Kidney capillary endothelial cell (primary cell): ENCODE measurements around the gene CDK5RAP1.

Source experiments
- DNase-seq: peaks from one replicate; pipeline ENCODE4 v3.0.0-alpha.2; 2018; ENCODE audit warnings: low spot score

CDK5RAP1 gene

DNA sequence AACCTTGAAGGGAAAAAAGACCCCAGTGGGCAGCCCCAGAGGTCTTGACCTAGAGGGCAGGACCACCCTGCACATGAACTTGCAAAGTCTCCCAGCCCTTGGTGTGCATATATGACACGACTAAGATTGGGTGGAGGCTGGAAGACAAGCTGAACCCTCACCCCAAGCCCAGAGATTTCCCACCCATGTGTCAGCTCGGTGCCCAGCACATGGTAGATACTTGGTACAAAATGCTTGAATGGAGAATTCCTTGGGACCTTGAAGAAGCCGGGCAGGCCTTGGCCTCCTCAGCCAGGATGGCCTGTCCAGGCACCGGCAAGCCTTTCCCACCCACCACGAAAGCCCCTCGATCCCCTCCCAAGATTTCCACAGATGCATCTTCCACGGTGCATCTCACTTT lies 67.7 kb downstream of the CDK5RAP1 start:
- DNase-seq: no peak

DNA sequence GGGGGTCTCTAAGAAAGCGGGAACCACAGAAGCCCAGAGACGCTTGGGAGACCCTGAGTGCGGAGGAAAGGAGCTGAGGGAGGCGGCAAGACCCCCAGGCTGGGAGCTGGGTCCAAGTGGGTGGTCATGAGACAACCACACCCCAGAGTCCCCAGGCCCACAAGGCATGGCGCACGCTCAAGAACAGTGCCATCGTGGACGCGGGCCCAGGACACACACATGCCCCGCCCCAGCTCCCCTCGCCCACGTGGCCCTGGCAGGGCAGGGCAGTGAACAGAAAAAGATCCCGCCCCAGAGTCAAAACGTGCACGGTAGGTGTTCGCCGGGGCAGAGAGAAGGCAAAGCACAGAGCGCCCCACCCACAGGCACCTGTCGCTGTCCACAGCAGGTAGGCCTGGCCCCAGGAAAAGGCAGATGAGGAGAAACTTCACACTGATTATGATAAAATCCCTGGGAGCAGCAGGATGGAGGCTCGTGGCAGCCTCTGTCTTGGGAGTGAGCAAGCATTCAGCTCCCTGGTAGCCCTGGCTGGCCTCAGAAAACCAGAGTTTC lies 68.3 kb downstream of the CDK5RAP1 start:
- DNase-seq: no peak

DNA sequence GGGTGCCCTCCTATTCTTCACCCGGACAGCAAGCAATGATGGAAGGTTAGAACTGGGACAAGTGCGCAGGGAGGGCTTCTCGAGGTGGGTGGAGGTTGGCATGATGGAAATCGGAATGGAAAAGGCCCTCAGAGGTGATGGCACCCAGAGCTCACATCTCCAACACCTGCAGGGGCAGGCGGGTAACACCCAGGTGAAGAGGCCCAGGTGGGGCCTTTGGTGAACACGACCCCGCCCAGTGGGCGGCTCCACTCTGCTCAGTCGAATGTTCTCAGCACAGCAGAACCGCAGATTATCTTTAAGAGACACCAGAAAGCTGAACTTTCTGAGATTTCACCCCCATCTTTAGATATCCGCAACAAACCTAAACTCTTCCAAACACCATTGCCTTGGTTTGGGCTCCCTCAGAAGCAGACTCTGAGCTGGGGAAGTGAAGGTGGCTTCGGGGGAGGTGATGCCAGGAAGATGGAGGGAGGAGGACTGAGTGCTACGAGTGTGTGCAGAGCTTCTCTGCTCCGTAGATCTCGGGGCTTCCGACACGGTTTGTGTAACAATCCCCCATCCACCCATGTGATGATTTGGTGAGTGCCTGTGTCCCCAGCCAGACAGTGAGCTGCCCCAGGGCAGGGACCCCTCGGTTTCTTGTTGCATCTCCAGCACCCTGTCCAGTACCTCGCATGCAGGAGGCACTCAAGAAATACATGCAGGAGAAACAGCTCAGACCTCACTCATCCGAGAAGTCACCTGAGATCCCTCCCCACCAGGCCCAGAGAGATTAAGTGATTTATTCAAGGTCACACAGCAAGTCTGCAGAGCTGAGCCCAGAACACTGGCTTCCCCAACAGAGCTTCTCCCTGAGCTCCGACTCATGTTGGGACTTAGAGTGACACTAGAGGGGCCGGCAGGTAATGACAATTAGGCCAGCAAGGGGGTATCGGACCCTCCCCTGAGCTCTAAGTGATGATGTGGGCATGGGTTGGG lies 72.9 kb downstream of the CDK5RAP1 start:
- no peak for DNase-seq

DNA sequence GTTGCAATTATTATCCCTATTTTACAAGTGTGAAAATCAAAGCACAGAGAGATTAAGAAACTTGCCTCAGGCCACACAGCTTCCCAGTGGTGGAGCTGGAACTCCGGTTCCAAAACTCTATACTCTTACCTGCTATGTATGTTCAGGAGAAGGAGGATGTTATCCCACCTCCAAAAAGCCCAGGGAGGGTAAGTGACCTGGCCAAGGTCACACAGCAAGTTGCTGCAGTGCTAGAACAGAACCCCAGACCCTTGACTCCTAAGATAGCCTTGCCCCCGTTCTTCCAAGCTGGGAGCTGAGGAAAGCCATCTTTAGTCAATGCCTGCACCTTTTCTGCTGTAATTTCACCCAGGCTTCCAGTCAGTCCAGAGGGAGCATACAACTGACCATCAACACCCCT lies 76.0 kb downstream of the CDK5RAP1 start:
- DNase-seq: no peak

DNA sequence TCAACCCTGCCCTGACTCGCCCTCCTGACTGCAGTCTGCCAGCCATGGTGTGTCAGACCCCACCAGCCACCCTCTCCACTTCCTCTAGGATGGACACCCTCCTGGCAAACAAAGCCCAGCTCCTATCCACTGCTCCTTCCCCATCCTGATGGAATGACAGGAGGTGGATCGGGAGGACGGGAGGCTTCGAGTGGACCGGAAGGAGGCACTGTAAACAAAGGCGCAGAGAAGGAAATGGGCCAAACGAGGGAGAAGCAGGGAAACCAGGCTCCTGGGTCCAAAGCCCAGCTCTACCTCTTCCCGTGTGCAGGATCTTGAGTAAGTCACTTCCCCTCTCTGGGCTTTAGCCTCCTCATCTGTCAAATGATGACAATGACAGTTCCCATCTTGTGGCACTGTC lies 78.1 kb downstream of the CDK5RAP1 start:
- DNase-seq: no peak

DNA sequence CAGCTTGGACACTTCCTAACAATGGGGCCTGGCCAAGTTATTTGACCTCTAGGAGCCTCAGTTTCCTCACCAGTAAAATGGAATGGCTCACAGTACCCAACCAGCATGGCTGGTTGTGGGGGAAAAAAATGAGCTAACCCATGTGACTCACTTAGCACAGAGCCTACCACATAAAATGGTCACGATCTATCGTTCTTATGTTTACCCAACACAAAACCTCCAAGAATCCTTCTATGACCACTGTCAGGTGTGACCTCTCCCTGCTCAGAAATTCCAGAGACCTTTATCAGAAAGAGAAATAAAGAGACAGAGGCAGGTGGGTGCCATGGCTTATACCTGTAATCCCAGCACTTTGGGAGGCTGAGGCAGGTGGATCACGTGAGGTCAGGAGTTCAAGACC lies 78.9 kb downstream of the CDK5RAP1 start:
- DNase-seq: no peak

DNA sequence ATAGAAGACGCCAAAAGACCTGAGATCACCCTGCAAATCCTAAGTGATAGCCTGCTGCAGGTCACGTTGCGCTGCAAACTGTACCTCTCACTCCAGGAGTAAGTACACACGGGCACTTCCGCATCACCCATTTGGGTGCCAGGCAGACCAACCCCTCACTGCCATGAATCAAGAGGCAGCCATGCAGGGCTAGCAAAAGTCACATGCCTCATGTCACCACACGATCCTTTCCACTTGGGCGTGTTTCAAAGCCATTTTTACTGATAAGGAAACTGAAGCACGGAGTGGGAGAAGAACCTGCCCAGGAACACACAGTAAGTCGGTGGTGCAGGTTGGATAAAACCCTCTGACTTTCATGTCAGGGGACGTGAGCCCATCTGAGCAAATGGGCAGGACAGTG lies 81.3 kb downstream of the CDK5RAP1 start:
- no peak for DNase-seq

DNA sequence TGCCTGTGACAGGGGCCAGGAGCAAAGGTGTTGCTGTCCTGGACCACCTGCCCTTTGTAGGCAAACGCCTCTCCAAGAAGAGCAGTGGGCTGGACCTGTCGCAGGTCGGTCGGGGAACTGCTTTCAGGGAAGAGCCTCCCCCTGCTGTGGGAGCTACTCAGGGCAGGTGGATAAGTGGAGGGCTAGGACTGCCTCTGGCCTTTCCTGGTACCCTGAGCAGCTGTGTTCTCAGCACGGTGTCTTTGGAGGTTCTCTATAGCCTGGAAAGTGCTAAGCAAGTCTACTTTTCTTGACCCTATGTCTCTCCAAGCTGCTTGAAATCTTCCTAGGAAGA lies 83.3 kb downstream of the CDK5RAP1 start:
- DNase-seq: no peak

DNA sequence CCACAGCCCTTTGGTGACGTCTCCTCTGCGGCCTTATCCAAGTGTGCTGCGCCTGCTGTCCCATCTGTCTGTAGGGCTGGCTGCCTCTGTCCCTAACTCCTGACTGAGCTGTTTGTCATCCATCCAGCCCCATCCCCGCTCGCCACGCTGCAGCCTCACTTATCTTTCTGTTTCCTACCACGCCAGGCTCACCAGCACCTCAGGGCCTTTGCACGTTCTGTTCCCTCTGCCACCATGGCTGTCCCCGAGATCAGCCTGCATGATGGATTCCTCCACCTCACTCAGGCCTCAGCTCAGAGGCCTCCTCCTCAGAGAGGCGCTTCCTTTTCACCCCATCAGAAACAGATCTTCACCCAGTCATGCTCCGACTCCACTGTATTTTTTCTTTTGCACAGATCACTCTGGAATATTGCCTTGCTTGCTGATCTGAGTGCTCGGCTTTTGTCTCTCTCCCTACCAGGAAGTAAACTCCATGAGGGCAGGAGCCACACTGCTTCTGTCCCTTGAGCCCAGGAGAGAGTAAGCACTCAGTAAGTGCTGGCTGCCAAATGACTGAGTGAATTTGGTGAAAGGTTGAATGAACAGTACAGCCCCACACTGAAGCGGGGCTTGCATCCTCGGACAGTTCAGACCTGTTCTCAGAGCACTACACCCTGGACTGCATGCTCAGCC lies 83.8 kb downstream of the CDK5RAP1 start:
- no peak for DNase-seq

DNA sequence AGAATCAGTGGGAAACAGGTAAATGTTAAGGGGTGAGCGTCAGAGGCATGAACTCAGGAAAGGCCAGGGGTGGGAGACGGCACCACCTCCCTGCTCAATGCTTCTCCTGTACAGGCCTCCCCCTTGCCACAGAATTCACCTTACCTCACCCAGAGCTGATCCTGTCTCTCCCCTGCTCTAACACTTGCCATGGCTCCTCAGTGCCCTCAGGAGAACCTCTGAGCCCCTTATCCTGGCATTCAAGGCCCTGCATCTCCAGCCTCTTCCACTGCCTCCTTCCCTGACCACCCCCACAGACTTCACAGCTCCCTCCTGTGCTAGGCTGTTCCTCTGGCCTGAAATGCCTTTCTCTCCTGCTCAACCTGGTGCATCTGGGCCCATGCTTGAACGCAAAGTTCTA lies 84.4 kb downstream of the CDK5RAP1 start:
- DNase-seq: no peak

DNA sequence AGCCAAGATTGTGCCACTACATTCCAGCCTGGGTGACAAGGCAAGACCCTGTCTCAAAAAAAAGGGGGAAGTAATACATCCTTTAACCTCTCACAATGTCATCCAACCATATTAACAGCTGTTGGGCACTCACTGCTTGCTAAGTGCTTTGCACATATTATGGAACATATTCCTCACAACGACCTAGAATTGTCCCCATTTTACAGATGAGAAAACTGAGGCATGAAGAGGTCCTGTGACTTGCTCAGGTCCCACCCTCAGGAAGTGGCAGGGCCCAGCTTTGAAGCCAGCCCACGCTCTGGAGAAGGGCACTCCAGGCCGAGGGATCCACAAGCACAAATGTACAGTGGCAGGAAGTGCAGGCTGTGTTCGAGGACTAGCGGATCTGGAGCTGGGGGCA lies 85.0 kb downstream of the CDK5RAP1 start:
- no peak for DNase-seq

DNA sequence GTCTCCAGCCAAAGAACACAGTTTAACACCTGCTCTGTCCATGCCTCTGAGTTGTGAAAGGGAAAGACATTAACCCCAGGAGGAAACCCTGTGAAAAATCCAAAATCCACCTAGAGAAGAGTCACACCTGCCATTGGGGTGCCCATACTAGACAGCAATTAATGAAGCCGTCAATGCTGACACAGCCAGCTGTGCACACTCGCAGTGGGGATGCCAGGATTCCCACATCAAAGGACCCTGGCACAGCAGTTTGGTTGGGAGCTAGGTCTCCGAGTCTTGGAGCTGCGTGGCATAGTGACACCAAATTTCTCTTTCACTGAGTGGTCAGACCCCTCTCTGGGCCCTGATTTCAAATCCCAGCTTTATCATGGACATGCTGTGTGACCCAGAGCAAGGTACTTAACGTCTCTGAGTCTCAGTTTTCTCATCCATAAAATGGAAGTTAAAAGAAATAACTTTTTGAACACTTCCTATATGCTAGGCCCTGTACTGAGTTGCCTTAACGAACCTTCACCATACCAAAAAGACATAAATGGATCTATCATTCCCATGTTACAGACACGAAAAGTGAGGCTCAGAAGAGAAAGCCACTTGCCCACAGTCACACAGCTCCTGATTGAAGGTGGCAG lies 87.5 kb downstream of the CDK5RAP1 start:
- DNase-seq: no peak

DNA sequence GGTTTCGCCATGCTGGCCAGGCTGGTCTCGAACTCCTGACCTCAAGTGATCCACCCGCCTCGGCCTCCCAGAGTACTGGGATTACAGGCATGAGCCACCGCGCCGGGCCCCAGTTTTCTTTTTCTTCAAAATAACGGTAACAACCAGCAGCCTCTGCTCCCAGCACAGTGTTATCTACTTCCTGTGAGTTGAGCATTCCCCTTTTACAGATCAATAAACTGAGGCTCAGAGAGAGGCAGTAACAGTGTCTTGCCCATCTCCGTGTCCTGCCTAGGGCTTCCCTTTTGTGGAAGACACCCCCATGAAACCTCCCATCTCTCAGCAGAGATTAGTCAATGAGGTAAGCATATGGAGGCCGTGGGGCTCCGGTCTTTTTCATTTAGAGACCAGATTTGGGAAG lies 88.7 kb downstream of the CDK5RAP1 start:
- DNase-seq: no peak

DNA sequence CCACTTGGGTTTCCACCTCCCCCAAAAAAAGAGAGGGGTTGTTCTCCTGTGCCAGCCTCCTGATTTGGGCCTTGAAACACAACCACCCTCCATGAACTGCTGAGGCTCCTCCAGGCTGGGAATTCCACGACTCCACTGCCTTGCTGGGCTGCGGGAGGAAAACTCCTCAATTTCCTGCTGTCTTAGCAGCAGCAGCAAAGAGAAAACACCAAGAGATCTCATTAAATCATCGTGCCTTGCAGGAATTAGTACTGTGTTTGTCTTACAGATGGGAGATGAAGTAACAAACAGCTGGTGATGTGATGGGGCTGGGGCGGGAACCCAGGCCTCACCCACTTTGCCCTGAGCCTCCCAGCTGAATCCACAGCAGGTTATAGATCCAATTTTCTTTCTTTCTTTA lies 89.3 kb downstream of the CDK5RAP1 start:
- DNase-seq: no peak

DNA sequence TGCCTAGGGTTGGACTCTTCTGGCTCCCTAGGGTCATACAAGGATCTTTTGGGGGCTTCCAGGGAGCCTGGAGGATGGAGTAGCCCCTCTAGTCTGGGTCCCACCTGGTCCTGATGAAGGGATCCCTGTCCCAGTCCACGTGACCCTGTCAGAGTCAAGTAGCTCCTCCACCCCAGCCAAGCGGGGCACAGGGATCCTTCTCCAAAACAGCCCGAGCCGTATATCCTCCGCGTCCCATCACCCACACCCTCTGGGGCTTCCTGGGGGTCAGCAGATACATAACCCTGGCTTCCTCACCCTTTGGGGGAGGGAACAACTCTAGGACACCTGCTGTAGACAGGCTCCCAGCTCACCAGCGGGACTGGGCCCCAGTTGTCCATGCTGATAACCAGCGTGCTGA lies 90.3 kb downstream of the CDK5RAP1 start:
- no peak for DNase-seq

DNA sequence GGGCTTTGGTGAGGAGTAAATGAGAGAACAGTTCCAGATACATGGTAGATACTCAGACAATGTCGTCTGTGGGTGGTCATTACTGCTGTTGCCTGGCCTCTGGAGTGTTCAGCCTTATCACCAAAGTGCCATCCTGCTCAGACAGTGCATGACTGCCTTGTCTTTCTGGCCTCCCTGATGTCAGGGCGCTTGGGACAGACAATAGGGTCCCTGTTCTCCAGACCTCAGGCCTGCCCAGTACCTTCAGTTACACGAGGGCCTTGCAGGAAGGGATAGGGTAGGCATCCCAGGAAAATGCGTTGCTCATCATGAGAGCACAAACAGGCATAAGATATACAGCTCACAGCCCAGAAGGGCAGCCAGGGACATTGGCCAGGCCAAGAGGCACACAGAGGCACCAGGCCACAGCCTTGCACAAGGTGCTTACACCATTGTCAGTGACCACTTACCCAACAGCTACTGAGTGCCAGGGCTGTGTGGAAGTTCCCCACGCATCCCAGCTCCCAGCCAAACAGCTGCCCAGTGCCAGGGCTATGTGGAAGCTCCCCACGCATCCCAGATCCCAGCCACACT lies 90.9 kb downstream of the CDK5RAP1 start:
- DNase-seq: no peak

DNA sequence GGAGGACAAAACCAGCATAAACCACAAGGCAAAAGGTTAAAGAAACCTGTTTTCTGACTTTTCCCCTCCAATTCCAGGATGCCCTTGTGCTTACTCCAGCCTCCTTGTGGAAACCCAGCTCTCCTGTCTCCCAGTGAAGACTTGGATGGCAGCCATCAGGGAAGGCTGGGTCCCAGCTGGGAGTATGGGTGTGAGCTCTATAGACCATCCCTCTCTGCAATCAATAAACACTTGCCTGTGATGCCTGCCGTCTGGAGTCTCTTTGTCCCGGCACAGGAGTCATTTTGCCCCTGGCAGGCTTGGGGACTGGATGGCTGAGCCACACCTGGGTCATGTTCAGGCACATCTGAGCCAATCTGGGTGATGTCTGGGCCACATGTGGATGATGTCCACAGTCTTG lies 91.7 kb downstream of the CDK5RAP1 start:
- DNase-seq: no peak
